Measurements from ENCODE around the gene GAMT.

GRCh38 chr19:1388637-1389026 lies 12.7 kb downstream of the GAMT start:
- TF ChIP-seq CTCF (IDR thresholded peaks at IDR 0.05; ENCODE audit: poor library complexity), result no peak
- TF ChIP-seq EZH2 (IDR thresholded peaks at IDR 0.05; ENCODE audit: borderline replicate concordance), result no peak

All from hepatocyte (in vitro differentiated cells).